Measurements from ENCODE around the gene TEX264.
"Not testable (repeated sequence)": the region's sequence is repeated elsewhere in the genome, so short reads cannot be mapped to it uniquely, and the experiment has no call there.

The TEX264 gene

DNA sequence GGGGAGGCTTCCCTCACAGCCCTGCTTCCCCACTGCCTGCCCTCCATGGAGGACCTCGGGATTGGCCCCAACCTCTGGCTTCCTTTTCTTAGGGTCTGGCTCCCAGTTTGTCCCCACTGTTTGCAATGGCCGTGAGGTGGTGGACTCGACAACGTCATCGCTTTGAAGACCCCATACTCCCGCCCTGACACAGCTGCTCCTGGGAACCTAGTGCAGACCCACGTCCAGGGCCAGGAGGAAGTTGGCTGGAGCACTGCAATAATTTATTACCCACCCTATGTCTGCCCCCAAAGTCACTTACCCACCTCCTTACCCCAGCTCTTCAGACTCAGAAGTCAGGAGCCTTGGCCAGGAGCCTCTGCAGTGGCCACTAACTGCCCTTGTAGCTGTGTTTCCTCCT lies 46.9 kb downstream of the TEX264 start:
- no peak for DNase-seq

GRCh38 chr3:51718547-51719409 lies 47.7 kb downstream of the TEX264 start:
- DNase-seq: peak; percentile 87

DNA sequence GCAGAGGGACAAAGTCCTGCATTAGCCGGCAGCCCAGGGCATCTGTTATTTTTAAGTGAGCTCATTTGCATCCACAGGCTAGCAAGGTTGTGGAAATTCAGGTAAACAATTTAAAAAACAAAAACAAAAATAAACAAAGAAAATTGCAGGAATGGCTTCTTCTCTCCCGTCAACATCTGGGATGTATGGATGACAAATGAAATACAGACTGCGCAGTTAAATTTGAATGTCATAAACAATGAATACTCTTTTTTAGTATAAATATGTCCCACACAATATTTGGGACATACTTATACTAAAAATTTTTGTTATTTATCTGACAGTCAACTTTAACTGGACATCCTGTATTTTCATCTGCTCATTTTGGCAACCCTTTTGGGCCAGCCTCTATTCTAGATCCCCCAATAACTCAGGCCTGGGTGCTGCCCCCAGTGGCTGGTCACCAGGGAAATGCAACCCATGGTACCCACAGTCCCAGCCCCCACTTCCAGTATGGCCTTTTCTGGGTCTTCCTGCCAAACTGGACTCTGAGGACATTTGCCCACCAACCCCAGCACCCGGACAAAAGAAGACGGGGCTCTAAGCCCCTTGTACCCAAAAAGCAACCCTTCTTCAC lies 48.5 kb downstream of the TEX264 start:
- no peak for DNase-seq

DNA sequence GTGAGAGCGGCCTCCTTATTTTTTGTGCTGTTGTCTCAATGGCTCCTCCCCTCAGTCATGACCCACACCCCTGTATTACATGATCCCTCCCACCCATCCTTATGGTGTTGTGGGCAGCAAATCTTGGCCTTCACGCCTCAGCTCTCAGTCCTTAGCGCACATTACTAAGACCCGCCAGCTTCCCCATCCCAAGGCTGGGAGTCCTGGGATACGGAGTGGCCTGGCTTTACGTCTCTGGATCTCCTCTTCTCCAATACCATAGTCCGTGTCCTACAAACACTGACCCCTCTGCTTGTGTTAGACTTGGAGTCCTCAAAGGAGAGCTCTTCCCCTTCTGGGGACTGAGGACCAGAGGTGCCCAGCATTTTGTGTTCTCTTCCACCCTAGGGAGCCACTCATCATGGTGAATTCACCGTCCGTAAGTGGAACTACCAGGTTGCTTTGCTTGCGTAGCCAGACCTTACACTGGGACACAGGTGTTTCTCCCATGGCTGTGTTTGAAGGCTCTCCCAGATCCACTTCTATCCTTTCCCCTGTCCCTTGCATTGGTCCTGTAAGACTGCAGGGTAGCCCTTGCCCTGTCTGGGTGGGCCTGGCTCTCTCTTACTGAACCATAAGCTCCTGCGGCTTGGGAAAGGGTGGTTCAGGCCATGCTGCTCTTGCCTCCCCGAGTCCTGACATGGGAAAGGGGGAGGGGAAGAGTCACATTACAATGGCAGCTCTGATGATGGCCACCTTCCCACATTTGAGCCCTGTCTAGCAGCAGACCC lies 49.4 kb downstream of the TEX264 start:
- DNase-seq: no peak

- no peak for DNase-seq
Measured at GRCh38 chr3:51721062-51721745, 50.2 kb downstream of the TEX264 start.

- DNase-seq: no peak
Measured at GRCh38 chr3:51722362-51722761, 51.3 kb downstream of the TEX264 start.

- no peak for DNase-seq
Measured at GRCh38 chr3:51727500-51727899, 56.4 kb downstream of the TEX264 start.

GRCh38 chr3:51729042-51729633 lies 58.1 kb downstream of the TEX264 start:
- DNase-seq: no peak

GRCh38 chr3:51733859-51734571 lies 63.0 kb downstream of the TEX264 start:
- DNase-seq: no peak

DNA sequence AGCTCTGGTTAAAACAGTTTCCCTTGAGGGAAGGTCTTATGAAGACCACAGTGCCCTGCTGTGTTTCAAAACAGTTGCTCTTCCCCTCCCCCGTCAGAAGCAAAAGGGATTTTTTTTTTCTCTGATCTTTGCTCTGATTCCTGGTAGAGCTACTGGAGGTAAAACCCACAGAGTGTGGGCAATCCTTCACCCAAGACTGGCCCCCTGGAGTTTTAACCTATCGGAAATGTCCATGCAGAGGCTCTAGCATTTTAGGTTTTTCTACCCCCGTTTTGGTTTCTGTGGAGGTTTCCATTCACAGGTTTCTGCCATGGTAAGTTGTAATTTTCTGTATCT lies 63.5 kb downstream of the TEX264 start:
- no peak for DNase-seq

DNA sequence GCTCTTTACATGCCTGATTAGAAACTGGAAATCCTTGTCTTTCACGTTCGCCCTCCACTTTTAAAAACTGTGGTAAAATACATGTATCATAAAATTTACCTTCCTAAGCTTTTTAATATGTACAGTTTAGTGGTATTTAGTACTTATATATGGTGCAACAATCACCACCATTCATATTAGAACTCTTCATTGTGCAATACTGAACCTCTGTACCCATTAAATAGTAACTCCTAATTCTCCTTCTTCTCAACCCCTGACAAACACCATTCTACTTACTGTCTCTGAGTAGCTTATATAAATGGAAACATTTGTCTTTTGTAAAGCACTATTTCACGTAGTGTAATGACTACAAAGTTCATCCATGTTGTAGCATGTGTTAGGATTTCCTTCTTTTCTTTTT lies 64.0 kb downstream of the TEX264 start:
- no peak for DNase-seq

- DNase-seq: no peak
Measured at GRCh38 chr3:51735950-51736349, 64.9 kb downstream of the TEX264 start.

GRCh38 chr3:51739110-51739509 lies 68.1 kb downstream of the TEX264 start:
- DNase-seq: no peak

DNA sequence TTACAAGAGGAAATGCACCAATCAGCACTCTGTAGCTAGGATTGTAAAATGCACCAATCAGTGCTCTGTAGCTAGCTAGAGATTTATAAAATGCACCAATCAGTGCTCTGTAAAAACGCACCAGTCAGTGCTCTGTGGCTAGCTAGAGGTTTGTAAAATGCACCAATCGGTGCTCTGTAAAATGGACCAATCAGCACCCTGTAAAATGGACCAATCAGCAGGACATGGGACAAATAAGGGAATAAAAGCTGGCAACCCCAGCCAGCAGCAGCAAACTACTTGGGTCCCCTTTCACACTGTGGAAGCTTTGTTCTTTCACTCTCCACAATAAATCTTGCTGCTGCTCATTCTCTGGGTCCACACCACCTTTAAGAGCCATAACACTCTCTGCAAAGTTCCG lies 71.3 kb downstream of the TEX264 start:
- not testable (repeated sequence) for DNase-seq

- not testable (repeated sequence) for DNase-seq
Measured at GRCh38 chr3:51742978-51743377, 71.9 kb downstream of the TEX264 start.

GRCh38 chr3:51747840-51748239 lies 76.8 kb downstream of the TEX264 start:
- no peak for DNase-seq

GRCh38 chr3:51748327-51748726 lies 77.3 kb downstream of the TEX264 start:
- DNase-seq: no peak

- DNase-seq: no peak
Measured at GRCh38 chr3:51750878-51751277, 79.8 kb downstream of the TEX264 start.

DNA sequence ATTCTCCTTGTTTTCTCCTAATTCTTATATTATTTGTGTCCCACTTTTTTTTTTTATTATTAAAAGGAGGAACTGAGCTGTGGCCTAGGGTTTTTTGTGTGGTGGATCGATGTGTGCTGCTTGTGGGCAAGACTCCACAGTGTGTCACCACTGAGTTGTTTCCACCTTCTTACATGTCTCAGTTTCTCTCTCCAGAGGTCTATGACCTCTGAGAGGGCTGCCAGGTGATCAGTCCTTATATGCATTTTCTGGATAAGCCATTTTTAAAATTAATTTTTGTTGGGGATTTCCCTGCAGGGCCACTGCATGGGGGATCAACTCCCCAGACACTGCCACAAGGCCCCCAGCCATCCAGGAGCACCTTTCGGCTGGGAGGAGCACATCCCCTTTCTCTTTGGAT lies 80.2 kb downstream of the TEX264 start:
- DNase-seq: no peak

All from RPMI8226 (cell line).